SU-DHL-6 (cell line): ENCODE data around the gene MED8.

Experiments
- EZH2phosphoT487 ChIP-seq: fragments of 200-600 bp; sonication (generic), shearing (Covaris generic); conservative IDR thresholded peaks from 2 replicates; pipeline ENCODE4 v1.6.1; 2018; ENCODE audit warnings: mild to moderate bottlenecking, antibody characterized with exemption, low read length, moderate library complexity, mixed read lengths
- TF ChIP-seq, protein P1 (sequence below): fragments of 200-600 bp; sonication (generic); IDR thresholded peaks from one replicate; pipeline ENCODE4 v1.5.1; 2017; ENCODE audit warnings: antibody characterized with exemption, mild to moderate bottlenecking, low read length, moderate library complexity; ENCODE audit not compliant: insufficient read depth, poor library complexity, severe bottlenecking

DNA sequence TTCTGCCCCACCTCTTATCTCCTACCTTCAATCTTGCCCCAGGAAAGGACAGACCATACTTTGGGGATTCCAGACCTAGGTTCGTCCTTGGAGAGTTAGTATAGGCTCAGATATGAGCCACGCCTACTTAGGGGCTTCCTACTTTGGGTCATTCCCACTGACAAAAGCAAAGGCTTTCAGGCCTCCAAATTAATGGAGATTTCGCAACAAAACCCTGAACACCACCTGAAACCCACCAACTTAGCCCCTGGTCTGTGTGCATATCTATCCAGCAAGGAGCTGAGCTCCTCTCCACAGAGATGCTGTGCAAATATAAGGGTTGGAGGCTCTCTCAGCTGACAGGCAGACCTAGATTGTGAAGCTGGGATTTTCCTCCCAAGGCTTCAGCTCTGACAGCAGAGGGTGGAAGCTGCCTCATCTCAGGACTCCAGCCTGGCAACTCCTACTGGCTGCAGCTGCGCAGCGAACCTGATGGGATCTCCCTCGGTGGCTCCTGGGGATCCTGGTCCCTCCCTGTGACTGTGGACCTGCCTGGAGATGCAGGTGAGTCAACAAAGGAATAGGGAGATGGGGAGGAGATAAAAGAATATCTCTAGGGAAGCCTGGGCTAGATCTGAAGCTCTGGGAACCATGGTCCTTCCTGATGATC lies 49.9 kb downstream of the MED8 start:
- TF ChIP-seq, protein P1, sequence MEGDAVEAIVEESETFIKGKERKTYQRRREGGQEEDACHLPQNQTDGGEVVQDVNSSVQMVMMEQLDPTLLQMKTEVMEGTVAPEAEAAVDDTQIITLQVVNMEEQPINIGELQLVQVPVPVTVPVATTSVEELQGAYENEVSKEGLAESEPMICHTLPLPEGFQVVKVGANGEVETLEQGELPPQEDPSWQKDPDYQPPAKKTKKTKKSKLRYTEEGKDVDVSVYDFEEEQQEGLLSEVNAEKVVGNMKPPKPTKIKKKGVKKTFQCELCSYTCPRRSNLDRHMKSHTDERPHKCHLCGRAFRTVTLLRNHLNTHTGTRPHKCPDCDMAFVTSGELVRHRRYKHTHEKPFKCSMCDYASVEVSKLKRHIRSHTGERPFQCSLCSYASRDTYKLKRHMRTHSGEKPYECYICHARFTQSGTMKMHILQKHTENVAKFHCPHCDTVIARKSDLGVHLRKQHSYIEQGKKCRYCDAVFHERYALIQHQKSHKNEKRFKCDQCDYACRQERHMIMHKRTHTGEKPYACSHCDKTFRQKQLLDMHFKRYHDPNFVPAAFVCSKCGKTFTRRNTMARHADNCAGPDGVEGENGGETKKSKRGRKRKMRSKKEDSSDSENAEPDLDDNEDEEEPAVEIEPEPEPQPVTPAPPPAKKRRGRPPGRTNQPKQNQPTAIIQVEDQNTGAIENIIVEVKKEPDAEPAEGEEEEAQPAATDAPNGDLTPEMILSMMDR: no peak
- TF ChIP-seq EZH2phosphoT487: no peak
